Activated CD8-positive, alpha-beta T cell treated with anti-CD3 and anti-CD28 coated beads, Interleukin-2, amount 10 ng/mL, durations not matched to agents 7 days and 5 days (primary cell): ENCODE data around the gene MPP2. TPM values are rescaled to one million over a fixed set of nuclear protein-coding genes. Genes with fewer than 3 reads are reported as not detected.
"Not testable (repeated sequence)": the region's sequence is repeated elsewhere in the genome, so short reads cannot be mapped to it uniquely, and the experiment has no call there.

Source experiments
- ATAC-seq: fragments of 150-1000 bp; cut with Tn5 transposase; one replicate; pipeline ENCODE4 v1.10.0; 2021; ENCODE audit warnings: moderate library complexity
- CTCF ChIA-PET: fragments of 350-600 bp; sonication (Branson Sonifier 250); formaldehyde crosslinking; loops from one replicate; lab custom pipeline; 2021; ENCODE audit warnings: antibody characterized with exemption; lab: Charles Lee
- POLR2A ChIA-PET: fragments of 350-600 bp; sonication (Branson Sonifier 250); formaldehyde crosslinking; loops from one replicate; lab custom pipeline; 2021; ENCODE audit warnings: antibody characterized with exemption; lab: Charles Lee
- DNase-seq: peaks from one replicate; pipeline ENCODE4 v3.0.0-alpha.2; 2020
- H3K27ac Mint-ChIP-seq: one replicate; pipeline ENCODE4 v1.8.0; 2021; ENCODE audit warnings: mild to moderate bottlenecking, mixed read lengths
- H3K27me3 Mint-ChIP-seq: one replicate; pipeline ENCODE4 v1.8.0; 2021; ENCODE audit warnings: low read depth, mixed read lengths
- H3K36me3 Mint-ChIP-seq: one replicate; pipeline ENCODE4 v1.8.0; 2021; ENCODE audit warnings: low read depth, mixed read lengths
- H3K4me1 Mint-ChIP-seq: one replicate; pipeline ENCODE4 v1.8.0; 2021; ENCODE audit warnings: low read depth, mixed read lengths
- H3K4me3 Mint-ChIP-seq: one replicate; pipeline ENCODE4 v1.8.0; 2021; ENCODE audit warnings: mild to moderate bottlenecking, mixed read lengths
- H3K9me3 Mint-ChIP-seq: one replicate; pipeline ENCODE4 v1.8.0; 2022; ENCODE audit warnings: mixed read lengths; ENCODE audit not compliant: insufficient read depth
- total RNA-seq, 2 experiments: library from RNA; stranded (reverse); gene quantifications; one replicate each; pipeline ENCODE4 v1.2.3, GENCODE V29; 2021

The MPP2 gene
- total RNA-seq, 2 experiments from 2014 or later, result 1.2 to 1.8 TPM

DNA sequence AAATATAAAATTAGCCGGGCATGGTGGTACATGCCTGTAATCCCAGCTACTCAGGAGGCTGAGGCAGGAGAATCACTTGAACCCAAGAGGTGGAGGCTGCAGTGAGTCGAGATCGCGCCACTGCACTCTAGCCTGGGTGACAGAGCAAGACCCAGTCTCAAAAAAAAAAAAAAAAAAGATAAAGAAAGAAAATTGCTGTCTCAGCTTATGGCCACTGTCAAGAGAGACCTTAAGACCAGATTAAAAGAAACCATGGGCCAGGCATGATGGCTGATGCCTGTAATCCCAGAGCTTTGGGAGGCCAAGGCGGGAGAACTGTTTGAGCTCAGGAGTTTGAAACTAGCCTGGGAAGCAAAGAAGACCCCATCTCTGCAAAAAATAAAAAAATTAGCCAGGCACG lies 38.3 kb downstream of the MPP2 start:
- POLR2A ChIA-PET, H3K27ac Mint-ChIP-seq, DNase-seq, H3K36me3 Mint-ChIP-seq, H3K4me1 Mint-ChIP-seq, ATAC-seq, H3K4me3 Mint-ChIP-seq, H3K9me3 Mint-ChIP-seq: not testable (repeated sequence)
- CTCF ChIA-PET, result interaction anchor here (1.0 to 2.8 kb wide), 2 partner anchors 9 to 12 kb away, joined by 3 to 15 read pairs; no protein-coding TSS in a partner anchor
- H3K27me3 Mint-ChIP-seq, result peaks cover 36% of the 10 kb centered on the region

DNA sequence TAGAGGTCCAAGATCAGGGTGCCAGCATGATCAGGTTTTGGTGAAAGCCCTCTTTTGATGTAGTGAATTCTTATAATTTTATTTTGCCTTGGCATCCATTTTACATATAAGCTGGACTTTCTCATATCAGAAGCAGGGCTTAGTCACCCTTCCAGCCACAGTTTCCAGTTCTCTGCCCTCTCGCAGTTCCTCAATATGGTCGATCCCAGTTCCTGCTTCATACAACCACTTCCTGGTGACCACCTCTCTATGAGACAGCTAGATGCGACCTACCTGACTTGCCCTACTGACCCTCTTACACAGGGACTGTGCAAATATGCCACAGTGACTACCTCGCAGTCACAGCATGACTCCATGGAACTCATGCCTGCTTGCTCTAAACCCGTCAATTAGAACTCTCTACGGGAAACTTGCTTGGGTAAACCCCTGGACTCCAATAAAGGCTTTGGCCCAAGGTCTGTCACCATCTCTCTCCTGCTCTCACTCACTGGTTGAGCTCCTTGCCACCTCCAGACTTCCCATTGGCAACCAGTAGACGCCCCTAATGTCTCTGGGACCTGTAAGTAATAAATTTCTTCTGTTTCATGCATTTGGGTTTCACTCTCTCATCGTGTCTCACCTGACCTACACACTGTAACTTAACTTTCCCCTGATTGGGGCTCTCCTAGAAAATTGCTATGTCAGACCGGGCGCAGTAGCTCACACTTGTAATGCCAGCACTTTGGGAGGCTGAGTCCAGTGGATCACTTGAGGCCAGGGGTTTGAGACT lies 38.9 kb downstream of the MPP2 start:
- Mint-ChIP-seq H3K27me3 (peaks cover 33% of the 10 kb centered on the region), H3K27ac (no peak overlapping the region), H3K36me3 (no peaks in the 10 kb centered on the region), H3K4me3 (no peak overlapping the region), H3K9me3 (no peaks in the 10 kb centered on the region), H3K4me1 (no peaks in the 10 kb centered on the region)
- CTCF ChIA-PET, result interaction anchor here (1.0 to 2.8 kb wide), 2 partner anchors 10 to 13 kb away, joined by 3 to 15 read pairs; no protein-coding TSS in a partner anchor
- ATAC-seq (no peak), DNase-seq (no peak)
- POLR2A ChIA-PET, result no interaction called here

DNA sequence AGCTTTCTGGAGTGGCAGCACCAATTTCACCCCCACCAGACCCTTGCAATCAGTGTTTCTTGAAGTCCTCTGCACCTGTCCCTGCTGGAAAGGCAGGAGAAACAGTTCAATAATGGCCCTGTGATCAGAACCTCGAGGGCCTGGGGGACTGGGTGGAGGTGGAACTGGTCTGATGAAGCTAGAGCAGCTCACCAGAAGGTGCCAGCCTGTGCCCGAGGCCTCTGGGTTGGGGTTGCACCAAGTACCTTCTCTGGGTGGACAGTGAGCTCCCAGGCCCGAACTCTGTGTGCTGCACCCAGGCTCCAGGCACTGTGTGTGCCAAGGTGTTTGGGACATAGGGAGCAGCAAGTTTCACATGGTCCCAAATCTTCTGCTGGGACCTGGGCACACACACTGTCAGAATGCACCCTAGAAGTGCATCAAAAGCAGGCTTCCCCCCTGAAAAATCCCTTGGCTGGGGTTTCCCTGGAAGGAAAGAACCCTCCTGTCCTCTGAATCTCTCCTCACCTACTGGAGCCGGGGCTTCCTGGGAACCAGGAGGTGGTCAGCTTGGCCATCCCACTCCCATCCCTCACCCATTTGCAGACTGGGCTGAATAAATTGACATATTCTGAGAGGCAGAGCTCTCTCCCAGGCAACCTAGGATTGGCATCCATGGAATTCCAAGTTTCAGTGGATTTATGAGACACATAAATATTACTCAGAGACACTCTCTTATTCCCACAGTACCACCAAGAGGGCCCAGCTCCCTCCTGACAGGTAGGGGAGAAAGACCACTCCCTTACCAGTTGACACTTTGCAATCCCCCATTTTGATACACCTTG lies 43.0 kb downstream of the MPP2 start:
- no peak for ATAC-seq
- H3K4me1 Mint-ChIP-seq, result no peaks in the 10 kb centered on the region

DNA sequence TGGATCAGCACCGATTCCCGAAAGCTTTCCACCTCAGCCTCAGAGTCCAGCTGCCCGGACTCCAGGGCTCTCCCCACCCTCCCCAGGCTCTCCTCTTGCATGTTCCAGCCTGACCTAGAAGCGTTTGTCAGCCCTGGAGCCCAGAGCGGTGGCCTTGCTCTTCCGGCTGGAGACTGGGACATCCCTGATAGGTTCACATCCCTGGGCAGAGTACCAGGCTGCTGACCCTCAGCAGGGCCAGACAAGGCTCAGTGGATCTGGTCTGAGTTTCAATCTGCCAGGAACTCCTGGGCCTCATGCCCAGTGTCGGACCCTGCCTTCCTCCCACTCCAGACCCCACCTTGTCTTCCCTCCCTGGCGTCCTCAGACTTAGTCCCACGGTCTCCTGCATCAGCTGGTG lies 45.4 kb downstream of the MPP2 start:
- Mint-ChIP-seq H3K4me1 (no peaks in the 10 kb centered on the region), H3K27ac (no peak overlapping the region), H3K4me3 (no peak overlapping the region), H3K27me3 (peaks cover 11% of the 10 kb centered on the region), H3K36me3 (no peaks in the 10 kb centered on the region), H3K9me3 (no peaks in the 10 kb centered on the region)
- POLR2A ChIA-PET, result no interaction called here
- no peak for DNase-seq
- no peak for ATAC-seq
- CTCF ChIA-PET, result interaction anchor here (1.3 to 1.4 kb wide), 2 partner anchors 15 to 95 kb away, joined by 3 to 5 read pairs; partner anchors contain the start of gene CD300LG

More for the DNA sequence above, 43.0 kb downstream of the MPP2 start:
- Mint-ChIP-seq H3K36me3 (no peaks in the 10 kb centered on the region), H3K27me3 (peaks cover 25% of the 10 kb centered on the region), H3K9me3 (no peaks in the 10 kb centered on the region), H3K4me3 (no peak overlapping the region), H3K27ac (no peak overlapping the region)
- no peak for DNase-seq
- ChIA-PET POLR2A (no interaction called here), CTCF (interaction anchor here (1.3 to 2.3 kb wide), 3 partner anchors 14 to 98 kb away, joined by 3 to 8 read pairs (median 4); no protein-coding TSS in a partner anchor)

DNA sequence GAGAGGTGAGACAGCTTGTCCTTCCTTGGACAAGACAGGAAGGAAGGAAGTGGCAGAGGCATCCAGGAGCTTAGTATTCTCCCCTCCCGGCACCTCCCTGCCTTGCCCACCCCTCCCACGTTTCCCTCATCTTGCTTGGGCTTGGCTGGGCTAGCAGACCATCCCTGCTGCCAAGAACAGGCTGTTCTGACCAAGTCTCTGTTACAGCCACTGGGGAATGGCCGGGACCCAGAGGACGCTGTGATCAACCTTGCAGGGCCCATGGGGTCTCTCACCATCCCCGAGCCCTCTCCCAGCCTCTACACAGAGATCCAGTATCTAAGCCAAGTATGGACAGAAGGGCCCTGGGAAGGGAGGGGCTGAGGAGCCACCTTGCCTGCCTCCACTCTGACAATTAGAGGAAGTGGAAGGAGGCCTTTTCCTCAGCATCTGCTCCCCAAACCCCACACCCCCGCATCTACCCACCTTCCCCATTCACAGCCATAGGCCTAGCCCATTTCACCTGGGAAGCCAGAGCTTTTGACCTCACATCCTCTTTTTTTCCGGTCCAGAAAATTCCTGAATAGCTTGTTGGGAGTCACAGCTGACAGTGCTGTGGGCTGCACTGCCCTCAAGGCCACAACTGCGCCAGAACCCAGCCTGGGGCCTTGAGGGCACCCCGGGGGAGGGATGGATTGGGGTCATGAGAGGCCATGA lies 46.3 kb downstream of the MPP2 start:
- no peak overlapping the region for H3K27ac Mint-ChIP-seq
- ChIA-PET CTCF (interaction anchor here (1.1 to 1.4 kb wide), 3 partner anchors 14 to 95 kb away, joined by 3 to 5 read pairs (median 3); partner anchors contain the start of gene CD300LG), POLR2A (no interaction called here)
- DNase-seq (no peak), ATAC-seq (no peak)
- H3K4me1 Mint-ChIP-seq, result no peaks in the 10 kb centered on the region
- peaks cover 8% of the 10 kb centered on the region for H3K27me3 Mint-ChIP-seq
- no peaks in the 10 kb centered on the region for H3K36me3 Mint-ChIP-seq
- H3K4me3 Mint-ChIP-seq, result no peak overlapping the region
- H3K9me3 Mint-ChIP-seq, result no peaks in the 10 kb centered on the region

DNA sequence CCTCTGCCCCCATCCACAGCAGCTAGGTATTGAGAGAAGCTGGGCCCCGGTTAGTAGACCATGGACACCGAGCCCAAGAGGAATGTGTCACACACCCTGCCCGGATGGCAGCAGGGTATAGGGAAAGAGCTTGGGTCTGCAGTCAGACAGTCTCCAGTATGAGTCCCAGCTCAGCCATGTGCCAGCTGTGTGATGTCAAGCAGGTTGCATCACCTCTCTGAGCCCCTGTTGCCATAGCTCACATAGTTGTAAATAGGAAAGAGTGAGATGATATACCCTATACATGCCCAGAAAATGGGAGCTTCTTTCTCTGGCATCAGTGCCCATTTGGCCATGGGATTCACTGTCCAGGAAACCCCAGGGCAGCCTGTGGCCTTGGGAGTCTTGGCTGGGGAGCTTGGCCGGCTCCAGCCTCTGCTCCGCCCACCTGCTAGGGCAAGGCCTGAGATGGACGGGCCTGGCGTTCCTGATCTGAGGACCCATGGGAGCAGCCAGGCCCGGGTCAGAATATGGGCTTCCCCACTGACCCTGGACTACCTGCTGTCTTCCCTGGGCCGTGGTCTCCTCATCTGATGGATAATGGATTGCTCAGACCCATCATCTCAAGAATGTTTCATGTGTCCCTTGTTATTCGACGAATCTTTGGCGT lies 47.1 kb downstream of the MPP2 start:
- no peaks in the 10 kb centered on the region for H3K36me3 Mint-ChIP-seq
- DNase-seq (no peak), ATAC-seq (no peak)
- no peak overlapping the region for H3K4me3 Mint-ChIP-seq
- ChIA-PET CTCF (interaction anchor here (1.1 to 1.5 kb wide), 2 partner anchors 14 to 20 kb away, joined by 3 read pairs; no protein-coding TSS in a partner anchor), POLR2A (no interaction called here)
- peaks cover 8% of the 10 kb centered on the region for H3K27me3 Mint-ChIP-seq
- H3K27ac Mint-ChIP-seq, result no peak overlapping the region
- no peaks in the 10 kb centered on the region for H3K4me1 Mint-ChIP-seq
- no peaks in the 10 kb centered on the region for H3K9me3 Mint-ChIP-seq

DNA sequence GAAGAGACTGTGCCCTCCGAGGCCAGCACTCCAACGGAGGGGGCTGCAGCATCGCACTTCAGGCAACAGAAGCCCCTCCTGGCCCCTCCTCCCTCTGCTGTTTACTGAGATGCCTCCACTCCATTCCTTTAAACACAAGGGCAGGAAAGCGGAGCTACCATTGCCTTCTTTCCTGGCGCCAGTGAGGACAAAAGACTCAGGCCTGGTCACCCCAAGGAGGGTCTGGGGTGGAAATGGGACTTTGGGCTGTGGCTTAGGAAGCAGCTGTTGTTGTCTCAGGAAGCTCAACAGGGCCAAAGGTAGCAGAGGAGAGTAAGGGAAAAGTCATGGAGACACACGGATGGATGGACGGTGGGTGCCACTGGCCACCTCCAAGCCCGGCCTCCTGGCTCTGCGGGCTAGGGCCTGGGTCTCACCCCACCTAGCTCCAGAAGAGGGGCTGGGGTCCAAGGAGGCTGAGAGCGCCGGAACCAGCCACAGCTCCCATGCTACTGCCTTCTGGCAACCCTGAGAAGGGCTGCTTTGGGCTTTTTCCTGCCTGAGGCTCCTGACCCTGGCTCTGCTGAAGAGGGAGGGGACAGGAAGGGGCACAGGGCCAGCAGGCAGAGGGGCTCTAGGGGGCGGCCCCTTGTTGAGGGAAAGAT lies 49.3 kb downstream of the MPP2 start:
- POLR2A ChIA-PET, result no interaction called here
- H3K27ac Mint-ChIP-seq, result no peak overlapping the region
- no peaks in the 10 kb centered on the region for H3K4me1 Mint-ChIP-seq
- H3K27me3 Mint-ChIP-seq, result peaks cover 3% of the 10 kb centered on the region
- DNase-seq (no peak), ATAC-seq (no peak)
- CTCF ChIA-PET, result interaction anchor here (0.9 to 4.0 kb wide), 2 partner anchors 12 to 20 kb away, joined by 3 to 19 read pairs; partner anchors contain the start of gene CD300LG
- no peaks in the 10 kb centered on the region for H3K36me3 Mint-ChIP-seq
- no peaks in the 10 kb centered on the region for H3K9me3 Mint-ChIP-seq
- H3K4me3 Mint-ChIP-seq, result no peak overlapping the region

DNA sequence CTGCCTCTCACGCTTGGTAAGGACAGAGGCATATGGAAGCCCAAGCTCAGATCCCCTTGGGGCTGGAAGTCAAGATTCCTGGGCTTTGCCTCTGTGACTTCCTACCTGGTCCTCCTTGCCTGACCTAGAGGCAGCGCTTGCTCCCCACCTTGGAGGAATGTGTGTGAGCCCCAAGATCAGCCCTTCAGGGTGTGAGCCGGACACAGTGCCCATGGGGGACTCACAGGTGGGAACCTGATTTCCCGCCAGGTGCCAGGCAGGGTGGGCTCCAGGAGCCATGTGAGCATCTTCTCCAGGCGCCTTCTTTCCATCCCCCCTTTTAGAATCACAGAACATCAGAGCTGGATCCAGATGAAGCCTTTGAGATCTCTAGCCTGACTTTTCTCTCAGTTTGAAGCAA lies 50.2 kb downstream of the MPP2 start:
- Mint-ChIP-seq H3K27me3 (peaks cover 6% of the 10 kb centered on the region), H3K4me1 (no peaks in the 10 kb centered on the region), H3K36me3 (no peaks in the 10 kb centered on the region), H3K27ac (no peak overlapping the region), H3K4me3 (no peak overlapping the region), H3K9me3 (no peaks in the 10 kb centered on the region)
- no peak for ATAC-seq
- DNase-seq, result no peak
- ChIA-PET POLR2A (no interaction called here), CTCF (interaction anchor here (0.9 to 4.0 kb wide), 2 partner anchors 11 to 21 kb away, joined by 3 to 19 read pairs; partner anchors contain the start of gene CD300LG)

DNA sequence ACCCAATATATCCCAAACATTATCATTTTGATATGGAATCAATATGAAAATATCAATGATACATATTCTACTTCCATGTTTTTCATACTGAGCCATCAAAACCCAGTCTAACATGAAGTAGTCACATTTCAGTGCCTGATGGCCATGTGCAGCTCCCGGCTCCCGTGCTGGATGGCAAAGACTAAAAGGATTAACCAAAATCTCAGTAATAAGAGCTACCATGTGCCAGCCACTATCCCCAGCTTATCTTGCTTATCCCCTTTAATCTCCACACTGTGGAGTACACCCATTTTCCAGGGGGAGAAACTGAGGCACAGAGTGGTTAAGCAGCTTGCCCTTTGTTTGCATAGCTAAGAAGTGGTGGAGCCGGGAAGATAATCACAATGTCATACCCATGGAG lies 51.2 kb downstream of the MPP2 start:
- Mint-ChIP-seq H3K9me3 (no peaks in the 10 kb centered on the region), H3K27me3 (peaks cover 8% of the 10 kb centered on the region), H3K36me3 (no peaks in the 10 kb centered on the region), H3K4me3 (no peak overlapping the region), H3K27ac (no peak overlapping the region), H3K4me1 (no peaks in the 10 kb centered on the region)
- ATAC-seq, result no peak
- POLR2A ChIA-PET, result no interaction called here
- no peak for DNase-seq
- CTCF ChIA-PET, result interaction anchor here (4.0 kb wide), 1 partner anchor 10 kb away, joined by 19 read pairs; the partner anchor contains the start of gene CD300LG

DNA sequence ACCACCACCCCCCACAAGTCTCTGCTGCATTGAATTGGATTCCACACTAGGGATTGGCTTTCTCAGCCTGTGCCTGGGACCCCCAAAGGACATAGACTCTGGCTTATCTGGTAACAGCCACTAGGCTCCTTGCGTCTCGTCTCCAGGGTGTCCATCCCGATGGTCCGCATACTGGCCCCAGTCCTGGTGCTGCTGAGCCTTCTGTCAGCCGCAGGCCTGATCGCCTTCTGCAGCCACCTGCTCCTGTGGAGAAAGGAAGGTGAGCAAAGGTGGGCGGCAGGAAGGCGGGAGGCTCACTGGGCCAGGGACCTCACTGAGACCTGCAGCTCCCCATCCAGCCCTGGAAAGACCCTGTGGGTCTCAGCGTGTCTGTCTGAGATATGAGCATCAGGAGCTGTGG lies 52.3 kb downstream of the MPP2 start:
- ATAC-seq (no peak), DNase-seq (no peak)
- Mint-ChIP-seq H3K27me3 (peaks cover 8% of the 10 kb centered on the region), H3K36me3 (no peaks in the 10 kb centered on the region), H3K4me3 (no peak overlapping the region), H3K27ac (no peak overlapping the region), H3K4me1 (no peaks in the 10 kb centered on the region), H3K9me3 (no peaks in the 10 kb centered on the region)
- ChIA-PET POLR2A (no interaction called here), CTCF (interaction anchor here (4.0 kb wide), 1 partner anchor 9 kb away, joined by 19 read pairs; the partner anchor contains the start of gene CD300LG)
